Hematopoietic multipotent progenitor cell (in vitro differentiated cells): ENCODE results near the gene ALDH3B1. TPM values are rescaled to one million over a fixed set of nuclear protein-coding genes. Genes with fewer than 3 reads are reported as not detected.

ENCODE experiments used
- DNase-seq, 3 donors: peaks; one replicate each; pipeline ENCODE4 v3.0.0-alpha.2; 2011 to 2015; ENCODE audit warnings: low read depth in 2 of 3, low spot score in 2 of 3
- total RNA-seq: library from RNA; depleted of rRNA; stranded (reverse); fragments of >200 nt; gene quantifications from one replicate; pipeline ENCODE4 v1.2.3, GENCODE V29; 2012

Gene ALDH3B1
- total RNA-seq, 1 donor, result 30.7 TPM

GRCh38 chr11:68012044-68012842 lies 2.1 kb downstream of the ALDH3B1 start:
- DNase-seq, result peak in 1 of 3 donors; percentile 21

DNA sequence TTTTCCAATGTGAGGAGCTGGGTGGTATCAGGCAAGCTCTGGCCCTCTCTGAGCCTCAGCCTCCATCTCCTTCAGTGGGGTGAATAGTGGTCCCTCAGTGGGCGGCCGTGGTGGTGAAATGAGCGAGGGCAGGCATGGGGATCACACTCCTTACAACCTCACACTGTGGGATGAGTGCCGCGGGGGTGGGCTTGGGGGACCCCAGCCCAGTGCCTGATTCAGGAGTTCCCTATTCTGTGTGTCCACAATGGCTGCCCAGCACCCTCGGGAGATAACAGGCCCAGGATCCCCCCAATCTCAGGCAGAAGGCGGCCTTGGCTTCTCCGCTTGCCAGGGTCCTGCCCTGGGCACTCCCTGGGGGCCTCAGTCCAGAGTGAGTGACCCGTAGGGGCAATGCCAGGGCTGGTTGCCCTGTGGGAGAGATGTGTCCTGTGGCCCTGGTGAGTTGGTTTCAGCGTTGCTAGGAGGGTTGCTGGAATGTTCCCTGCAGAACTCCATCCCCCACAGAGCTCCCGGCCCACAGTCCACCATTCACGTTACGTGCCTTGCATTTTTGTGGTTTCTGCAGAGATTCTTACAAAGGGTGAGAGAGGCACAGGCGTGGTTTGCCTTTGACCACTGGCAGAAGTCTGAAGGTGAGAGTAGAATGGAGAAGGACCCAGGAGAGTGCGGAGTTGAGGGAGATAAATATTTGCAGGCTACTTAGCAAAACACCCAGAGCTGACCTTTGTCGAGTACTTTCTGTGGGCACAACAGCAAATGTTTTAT lies 2.9 kb downstream of the ALDH3B1 start:
- no peak for DNase-seq

DNA sequence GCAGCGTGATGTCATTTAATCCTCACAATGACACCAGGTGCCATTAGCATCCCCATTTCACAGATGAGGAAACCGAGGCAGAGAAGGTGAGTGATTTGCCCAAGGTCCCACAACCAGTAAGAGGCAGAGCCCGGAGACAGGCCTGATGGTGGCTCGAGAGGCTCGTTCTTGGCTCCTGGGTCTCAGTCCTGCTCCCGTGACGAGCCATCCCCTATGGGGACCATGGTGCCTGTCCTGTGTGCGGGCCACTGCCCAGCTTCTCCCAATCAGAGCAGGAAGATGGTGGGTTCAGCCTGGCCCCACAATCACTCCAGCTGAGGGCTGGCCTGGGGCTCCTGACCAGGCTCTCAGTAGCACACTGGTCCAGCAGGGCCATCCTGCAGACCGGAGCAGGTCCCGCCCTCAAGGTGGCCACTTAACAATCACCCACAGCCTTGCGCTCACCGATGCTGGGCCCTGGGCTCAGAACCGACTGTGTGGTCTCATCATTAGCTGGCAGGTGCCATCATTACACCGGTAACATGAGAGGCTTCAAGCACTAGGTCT lies 3.6 kb downstream of the ALDH3B1 start:
- no peak for DNase-seq

DNA sequence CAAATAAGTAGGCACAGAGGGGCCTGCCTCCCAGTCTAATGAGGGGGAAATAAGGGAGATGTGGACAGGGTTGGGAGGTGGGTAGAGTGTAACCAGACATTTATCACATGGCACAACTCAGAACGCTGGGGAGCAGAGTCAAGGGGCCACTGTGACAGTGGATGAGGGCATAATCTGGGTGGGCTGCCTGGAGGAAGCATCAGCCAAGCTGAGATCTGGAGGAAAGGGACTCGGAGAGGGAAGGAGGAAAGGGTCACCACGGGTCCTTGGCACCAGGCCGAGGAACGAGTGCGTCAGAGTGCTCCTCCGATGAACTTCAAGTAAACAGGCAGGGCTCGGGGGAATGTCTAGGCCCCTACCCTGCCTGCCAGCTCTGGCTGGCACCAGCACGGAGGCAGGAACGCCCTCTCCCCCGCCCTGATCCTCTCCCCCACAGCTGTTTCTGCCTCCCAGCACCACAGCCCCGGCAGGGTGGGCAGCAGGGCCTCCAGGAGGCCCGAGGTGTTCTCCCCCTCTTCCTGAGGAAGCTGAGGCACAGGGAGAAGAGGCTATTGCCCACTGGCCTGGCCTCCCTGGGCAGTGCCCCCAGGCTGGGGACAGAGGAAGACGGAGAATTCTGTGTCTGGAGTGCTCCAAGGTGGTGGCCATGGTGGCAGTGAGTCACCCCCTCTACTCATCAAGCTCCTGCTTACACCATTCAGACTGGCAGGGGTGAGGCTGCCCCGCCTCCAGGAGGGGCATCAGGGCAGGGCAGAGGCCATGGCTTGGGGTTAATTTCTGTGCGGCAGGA lies 4.2 kb downstream of the ALDH3B1 start:
- DNase-seq, result peak in 2 of 3 donors; percentile 68 to 74

DNA sequence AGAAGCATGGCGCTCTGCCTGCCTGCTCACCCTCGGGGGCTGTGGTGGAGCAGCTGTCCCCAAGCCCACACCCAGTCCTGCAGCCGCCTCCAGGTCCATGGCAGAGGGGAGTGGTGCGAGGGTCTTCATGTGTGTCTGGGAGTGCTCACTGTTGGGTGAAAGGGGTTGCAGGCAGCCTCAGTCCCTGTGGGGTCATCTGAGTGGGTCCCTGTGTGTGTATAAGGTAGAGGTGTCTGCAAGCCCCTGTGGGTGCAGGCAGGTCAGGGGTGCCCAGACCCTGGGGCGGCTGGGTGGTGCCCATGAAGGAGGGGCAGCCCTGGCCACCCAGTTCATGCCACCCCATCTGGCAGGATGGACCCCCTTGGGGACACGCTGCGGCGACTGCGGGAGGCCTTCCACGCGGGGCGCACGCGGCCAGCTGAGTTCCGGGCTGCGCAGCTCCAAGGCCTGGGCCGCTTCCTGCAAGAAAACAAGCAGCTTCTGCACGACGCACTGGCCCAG lies 4.9 kb downstream of the ALDH3B1 start:
- no peak for DNase-seq

DNA sequence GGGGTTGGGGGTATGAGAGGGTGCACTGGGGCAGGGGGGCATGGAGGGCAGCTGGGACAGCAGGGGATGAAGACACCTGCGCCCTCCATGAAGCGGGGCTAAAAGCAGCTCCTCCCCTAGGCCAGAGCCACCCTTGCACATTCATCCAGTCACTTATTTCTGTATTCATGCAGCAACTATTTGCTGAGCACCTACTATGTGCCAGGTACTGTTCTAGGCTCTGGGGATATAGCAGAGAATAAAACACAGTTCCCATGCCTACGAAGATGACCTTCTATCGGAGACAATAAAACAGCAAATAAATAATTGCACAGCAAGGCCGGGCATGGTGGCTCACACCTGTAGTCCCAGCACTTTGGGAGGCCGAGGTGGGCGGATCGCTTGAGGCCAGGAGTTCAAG lies 5.3 kb downstream of the ALDH3B1 start:
- DNase-seq, result no peak

DNA sequence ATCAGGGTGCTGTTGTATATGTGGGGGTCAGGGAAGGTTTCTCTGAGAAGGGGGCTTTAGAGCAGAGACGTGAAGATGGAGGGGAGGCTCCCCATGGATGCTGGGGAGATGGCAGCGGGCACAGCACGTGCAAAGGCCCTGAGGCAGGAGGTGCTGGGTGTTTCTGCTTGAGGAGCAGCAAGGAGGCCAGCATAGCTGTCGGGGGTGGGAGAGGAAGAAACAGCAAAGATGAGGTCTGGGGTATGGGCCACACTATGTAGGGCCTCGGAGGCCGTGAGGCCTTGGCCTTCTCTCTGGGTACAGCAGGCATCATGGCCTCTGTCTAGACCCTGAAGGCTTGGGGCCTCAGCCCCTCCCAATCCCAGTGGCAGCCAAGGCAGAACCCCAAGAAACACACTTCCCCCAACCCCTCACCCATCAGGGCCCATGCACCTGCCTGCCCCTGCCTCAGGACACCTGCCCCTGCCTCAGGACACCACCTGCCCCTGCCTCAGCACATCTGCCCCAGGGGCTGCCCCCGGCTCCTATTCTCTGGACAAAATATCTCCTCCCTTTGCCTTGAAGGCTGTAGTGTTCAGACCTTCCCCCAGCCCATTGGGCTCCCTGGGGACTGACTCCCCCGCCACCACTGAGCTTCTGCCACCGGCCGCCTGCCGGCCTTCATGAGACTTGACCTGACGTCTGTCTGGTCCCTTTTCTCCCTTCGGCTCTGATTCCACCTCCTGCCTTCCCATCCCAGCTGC lies 6.2 kb downstream of the ALDH3B1 start:
- DNase-seq, result no peak

DNA sequence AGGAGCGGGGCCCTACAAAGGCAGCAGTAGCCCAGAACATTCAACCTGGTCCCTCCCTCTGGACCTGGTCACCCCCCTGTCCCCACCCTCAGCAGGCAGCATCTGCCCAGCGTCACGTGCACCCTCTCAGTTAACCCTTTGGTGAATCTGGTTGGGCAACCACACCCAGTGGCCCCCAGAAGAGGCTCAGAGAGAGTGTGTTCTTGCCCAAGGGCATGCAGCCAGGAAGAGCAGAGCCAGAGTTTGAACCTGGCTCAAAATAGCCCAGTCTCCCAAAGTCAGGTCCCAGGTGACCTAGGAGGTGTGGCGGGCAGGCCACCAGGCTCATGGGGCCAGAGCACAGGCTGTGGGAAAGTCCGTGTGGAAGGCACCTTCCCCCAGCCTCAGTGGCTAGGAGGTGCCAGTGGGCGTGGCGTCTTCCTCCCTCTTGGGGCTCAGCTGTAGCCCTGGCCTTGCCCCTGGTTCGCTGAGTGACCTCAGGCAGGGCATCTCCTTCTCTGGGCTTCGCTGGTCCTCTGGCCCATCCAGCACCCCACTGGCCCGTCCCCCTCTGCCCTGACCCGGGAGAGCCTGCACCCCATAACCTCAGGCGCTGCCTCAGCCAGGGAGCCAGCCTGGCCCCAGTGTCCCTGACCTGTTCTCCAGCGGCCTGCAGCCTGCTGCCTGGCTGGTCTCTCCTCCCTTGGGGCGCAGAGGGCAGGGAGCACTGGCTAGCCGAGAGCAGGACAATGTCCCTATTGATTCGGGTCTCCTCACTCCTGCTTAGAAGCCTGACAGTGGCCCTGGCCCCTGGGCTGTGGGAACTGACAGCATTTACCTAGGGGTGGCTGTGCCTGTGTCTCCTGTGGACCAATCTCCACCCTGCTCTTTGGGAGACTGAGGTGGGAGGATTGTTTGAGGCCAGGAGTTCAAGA lies 7.0 kb downstream of the ALDH3B1 start:
- DNase-seq, result no peak

DNA sequence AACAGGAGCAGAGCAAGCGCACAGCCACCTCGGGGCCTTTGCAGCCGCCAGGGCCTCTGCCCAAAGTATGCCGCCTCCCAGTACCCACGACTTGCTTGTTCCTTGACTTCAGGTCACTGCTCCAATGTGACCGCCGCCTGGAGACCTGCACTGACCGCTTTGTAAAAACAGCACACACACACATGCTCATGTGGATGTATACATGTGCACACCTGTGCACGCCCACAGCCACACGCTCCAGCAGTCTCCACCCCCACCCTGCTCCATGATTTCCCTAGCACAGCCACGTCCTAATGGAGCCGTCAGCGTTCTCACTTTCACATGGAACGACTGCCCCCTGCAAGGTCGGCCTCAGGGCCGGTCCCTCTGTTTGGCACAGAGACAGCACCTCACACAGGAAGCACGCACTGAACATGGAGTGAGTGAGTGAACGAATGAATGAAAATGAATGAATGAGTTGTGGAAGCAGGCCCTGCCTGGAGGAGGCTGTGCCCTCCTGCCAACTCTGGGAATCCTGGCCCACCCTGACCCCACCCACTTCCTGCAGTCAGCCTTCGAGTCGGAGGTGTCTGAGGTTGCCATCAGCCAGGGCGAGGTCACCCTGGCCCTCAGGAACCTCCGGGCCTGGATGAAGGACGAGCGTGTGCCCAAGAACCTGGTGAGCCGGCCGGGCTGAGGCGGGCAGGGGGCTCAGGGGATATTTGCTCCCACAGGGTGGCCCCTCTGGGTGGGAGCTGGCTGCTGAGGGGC lies 8.0 kb downstream of the ALDH3B1 start:
- DNase-seq, result no peak

- DNase-seq, result no peak
These were observed 8.6 kb downstream of the ALDH3B1 start for GRCh38 chr11:68018730-68019190.

DNA sequence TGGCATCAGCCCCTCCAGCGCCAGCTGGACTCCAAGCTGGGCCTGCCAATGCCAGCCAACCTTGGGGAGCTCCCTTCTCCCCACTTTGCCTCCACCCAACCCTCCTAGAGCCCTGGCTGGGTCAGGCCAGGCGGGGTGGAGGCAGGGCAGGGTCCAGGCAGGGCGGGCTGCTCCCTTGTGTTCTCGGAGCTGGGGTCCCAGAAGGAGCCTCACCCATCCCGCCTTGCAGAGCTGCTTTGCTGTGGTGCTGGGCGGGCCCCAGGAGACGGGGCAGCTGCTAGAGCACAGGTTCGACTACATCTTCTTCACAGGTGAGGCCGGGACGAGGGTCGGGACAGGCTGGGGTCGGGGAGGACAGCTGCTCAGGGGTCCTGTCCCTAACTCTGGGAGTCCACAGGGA lies 9.4 kb downstream of the ALDH3B1 start:
- no peak for DNase-seq

GRCh38 chr11:68020575-68020974 lies 10.4 kb downstream of the ALDH3B1 start:
- DNase-seq, result no peak

DNA sequence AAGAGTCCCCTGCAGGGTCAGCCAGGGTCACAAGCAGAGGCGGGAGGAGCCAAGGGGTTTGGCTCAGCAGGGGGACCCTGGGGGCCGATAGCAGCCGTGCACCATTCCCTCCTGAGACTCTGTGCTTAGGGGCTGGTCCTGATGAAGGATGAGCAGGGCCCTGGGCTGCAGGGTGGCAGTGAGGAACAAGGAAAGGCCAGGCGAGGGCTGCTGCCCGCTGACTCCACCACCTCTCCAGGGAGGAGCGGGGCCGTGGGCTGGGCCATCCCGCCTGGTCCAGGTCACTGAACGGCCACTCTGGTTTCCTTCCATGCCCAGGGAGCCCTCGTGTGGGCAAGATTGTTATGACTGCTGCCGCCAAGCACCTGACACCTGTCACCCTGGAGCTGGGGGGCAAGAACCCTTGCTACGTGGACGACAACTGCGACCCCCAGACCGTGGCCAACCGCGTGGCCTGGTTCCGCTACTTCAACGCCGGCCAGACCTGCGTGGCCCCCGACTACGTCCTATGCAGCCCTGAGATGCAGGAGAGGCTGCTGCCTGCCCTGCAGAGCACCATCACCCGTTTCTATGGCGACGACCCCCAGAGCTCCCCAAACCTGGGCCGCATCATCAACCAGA lies 11.2 kb downstream of the ALDH3B1 start:
- DNase-seq, result no peak

GRCh38 chr11:68022531-68022930 lies 12.4 kb downstream of the ALDH3B1 start:
- DNase-seq, result no peak

DNA sequence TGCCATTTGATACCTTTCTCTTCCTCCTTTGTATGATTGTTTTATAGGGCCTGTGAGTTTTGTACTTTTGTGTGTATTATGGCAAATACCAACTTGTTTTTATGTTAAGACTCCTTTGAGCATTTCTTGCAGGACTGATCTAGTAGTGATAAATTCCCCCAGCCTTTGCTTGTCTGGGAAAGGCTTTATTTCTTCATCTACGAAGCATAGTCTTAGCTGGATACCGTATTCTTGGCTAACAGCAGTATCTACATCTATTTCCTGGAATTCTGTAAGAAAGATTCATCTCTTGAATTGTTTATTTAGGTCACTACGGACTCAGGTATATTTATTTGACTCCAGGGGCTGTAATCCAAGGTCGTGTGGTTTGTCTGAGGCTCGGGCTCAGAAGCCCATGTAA lies 14.4 kb downstream of the ALDH3B1 start:
- DNase-seq, result no peak

DNA sequence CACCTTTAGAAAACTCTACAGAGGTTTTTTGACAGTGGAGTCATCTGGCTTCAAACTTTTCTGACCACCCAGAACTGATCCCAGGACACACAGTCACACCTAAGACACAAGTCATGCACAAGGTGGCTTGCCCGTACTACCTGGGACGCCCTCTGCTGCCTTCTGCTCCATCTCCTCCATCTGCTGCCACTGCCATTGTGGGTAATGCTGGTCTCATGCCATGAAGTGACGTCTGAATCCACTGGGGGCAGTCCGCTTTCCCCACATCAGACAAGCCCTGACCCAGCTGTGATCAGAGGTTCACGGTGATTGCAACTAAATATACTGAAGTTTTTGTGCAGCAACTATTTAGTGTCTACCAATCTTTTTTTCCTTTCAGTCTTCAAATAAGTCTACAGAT lies 14.9 kb downstream of the ALDH3B1 start:
- no peak for DNase-seq

GRCh38 chr11:68026391-68027105 lies 16.4 kb downstream of the ALDH3B1 start:
- DNase-seq, result no peak
